ENCODE data around the gene TUBG2. TPM values are rescaled to one million over a fixed set of nuclear protein-coding genes. Genes with fewer than 3 reads are reported as not detected.
"Not testable (repeated sequence)": the region's sequence is repeated elsewhere in the genome, so short reads cannot be mapped to it uniquely, and the experiment has no call there.

Gene TUBG2
- polyA plus RNA-seq (2013, experiment 1 of 2; ENCODE audit: insufficient read length), result 23.6 TPM
- 25.3 TPM for polyA plus RNA-seq (2013, experiment 2 of 2; ENCODE audit: insufficient read length)

DNA sequence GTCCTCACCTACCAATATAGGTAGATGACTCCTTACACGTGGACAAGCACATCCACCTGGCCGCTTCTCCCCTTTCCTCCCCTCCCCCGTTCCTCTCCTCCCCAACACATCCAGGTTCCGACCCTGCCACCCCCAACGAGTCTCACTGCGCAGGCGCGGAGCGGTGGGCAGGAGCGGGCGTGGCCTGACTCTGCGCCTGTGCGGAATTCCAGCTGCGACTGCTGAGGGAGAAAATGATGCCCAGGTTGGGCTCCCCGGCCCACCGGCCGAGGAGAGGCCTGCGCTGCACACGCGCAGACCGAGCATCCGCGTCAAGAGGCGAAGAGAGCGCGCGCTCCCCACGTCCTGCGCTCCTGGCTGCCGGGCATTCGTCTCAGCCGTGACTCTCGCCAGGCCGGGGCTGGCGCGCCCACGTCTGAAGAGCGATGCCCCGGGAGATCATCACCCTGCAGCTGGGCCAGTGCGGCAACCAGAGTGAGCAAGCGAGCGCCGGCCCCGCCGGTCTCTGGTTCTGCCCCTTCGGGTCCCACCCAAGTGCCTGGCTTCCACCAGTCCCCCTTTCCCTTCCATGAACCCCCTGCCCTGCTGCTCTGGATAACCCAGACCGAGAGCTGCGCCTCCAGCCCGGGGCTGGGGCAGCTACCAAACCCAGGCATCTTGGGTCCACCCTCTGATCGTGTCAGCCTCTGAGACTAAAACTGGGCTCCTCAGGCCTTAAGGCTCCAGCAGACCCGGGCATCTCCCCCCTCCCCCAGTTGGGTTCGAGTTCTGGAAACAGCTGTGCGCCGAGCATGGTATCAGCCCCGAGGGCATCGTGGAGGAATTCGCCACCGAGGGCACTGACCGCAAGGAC is at the start of gene TUBG2:
Gene TUBG2 (plus strand): TSS at position 206 of the 853 bp plus-strand sequence. CDS start 220 bp downstream, at position 426.
- DNase-seq, result peak; percentile 91

DNA sequence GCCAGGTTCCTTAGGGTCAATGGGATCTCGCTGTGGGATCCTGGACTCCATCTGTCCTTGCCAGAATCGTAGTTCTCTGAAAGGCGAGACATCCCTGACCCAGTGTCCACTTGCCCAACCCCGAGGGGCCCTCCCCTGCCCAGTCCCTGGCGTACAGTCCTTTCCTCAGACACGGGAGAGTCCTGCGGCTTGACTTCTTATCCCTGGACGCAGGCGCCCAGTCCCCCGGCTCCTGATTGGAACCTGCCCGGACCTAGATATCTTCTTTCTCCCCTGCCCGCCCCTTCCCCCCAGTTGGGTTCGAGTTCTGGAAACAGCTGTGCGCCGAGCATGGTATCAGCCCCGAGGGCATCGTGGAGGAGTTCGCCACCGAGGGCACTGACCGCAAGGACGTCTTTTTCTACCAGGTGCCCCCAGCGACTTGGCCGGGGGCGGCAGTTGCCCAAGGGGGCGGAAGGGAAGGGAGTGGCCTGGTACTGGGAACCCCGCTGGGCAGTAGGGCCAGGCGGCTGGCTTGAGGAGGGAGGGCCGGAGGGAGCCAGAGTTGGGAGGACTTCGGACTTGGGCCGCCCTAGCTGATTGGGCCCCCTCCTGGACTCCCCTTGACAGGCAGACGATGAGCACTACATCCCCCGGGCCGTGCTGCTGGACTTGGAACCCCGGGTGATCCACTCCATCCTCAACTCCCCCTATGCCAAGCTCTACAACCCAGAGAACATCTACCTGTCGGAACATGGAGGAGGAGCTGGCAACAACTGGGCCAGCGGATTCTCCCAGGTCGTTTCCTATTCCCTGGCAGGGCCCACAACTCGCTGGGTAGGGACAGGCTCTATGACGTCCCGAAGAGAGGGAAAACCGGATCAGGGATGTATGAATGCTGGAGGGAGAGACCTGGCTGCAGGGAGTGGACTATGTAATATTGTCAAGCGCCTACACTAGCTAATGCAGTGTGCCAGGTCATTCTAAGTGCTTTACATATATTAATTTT is 49.0 kb upstream of the TUBG2 start:
- DNase-seq, result not testable (repeated sequence)

- DNase-seq, result no peak
These were observed 47.1 kb upstream of the TUBG2 start for GRCh38 chr17:42612013-42612412.

DNA sequence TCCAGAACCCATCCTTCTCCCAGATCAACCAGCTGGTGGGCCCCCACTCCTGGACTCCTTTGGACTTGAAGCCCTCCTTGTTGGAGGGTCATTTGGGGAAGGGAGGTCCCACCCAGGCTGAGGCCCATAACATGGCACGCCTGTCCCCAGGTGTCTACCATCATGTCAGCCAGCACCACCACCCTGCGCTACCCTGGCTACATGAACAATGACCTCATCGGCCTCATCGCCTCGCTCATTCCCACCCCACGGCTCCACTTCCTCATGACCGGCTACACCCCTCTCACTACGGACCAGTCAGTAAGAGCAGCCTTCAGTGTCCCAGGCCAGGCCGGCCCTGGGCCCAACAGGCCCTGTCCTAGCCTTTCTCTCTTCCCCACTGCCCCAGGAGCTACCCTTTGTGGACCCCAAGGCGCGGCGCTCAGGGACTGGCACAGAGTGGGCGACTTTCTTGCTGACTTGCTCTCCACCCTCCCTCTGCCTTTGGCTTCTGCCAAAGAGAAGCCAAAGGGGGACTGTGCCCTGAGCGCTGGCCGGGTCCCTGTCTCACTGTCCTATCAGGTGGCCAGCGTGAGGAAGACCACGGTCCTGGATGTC is 45.3 kb upstream of the TUBG2 start:
- DNase-seq, result no peak

- no peak for DNase-seq
These were observed 41.1 kb upstream of the TUBG2 start for GRCh38 chr17:42617956-42618431.

- no peak for DNase-seq
These were observed 40.5 kb upstream of the TUBG2 start for GRCh38 chr17:42618442-42619150.

DNA sequence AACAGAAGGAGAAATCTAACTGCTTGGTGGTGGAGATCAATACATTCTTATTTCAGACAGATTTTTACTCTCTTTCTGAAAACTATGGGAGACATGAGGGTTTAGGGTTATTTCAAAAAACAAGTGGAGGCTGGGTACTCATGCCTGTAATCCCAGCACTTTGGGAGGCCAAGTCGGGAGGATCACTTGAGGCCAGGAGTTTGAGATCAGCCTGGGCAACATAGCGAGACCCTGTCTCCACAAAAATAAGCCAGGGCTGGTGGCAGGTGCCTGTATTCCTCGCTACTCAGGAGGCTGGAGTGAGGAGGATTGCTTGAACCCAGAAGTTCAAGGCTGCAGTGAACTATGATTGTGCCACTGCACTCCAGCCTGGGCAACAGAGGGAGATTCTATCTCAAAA is 37.1 kb upstream of the TUBG2 start:
- DNase-seq, result not testable (repeated sequence)

- DNase-seq, result no peak
These were observed 35.8 kb upstream of the TUBG2 start for GRCh38 chr17:42623271-42623670.

- DNase-seq, result no peak
These were observed 35.1 kb upstream of the TUBG2 start for GRCh38 chr17:42623732-42624596.

- DNase-seq, result not testable (repeated sequence)
These were observed 31.9 kb upstream of the TUBG2 start for GRCh38 chr17:42627032-42627764.

DNA sequence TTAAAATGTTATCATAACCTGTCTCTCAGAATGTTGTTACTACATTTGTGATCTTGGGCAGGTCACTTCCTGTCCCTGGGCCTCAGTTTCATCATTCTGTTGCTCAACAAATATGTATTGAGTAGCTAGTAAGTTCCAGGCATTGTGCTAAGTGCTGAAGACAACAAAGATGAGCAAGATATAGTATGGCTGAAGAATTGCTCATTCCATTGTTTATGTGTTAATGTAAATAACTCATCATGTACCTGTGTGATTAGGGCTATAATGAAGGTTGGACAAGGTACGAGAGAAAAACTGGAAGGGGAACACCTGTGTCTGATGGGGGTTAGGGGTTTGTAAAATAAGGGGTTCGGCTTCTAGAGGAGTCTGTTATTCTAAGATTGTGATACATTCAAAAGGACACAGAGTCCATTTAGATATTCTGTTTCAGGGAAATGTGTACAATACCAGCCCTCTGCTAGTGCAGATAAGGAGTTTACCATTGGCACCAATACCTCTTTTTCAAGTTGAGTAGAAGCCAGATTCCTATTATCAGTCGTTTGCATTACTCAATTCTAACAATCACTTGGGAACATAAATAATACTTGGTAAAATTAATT is 29.6 kb upstream of the TUBG2 start:
- DNase-seq, result no peak

GRCh38 chr17:42632949-42633444 is 26.1 kb upstream of the TUBG2 start:
- DNase-seq, result no peak

DNA sequence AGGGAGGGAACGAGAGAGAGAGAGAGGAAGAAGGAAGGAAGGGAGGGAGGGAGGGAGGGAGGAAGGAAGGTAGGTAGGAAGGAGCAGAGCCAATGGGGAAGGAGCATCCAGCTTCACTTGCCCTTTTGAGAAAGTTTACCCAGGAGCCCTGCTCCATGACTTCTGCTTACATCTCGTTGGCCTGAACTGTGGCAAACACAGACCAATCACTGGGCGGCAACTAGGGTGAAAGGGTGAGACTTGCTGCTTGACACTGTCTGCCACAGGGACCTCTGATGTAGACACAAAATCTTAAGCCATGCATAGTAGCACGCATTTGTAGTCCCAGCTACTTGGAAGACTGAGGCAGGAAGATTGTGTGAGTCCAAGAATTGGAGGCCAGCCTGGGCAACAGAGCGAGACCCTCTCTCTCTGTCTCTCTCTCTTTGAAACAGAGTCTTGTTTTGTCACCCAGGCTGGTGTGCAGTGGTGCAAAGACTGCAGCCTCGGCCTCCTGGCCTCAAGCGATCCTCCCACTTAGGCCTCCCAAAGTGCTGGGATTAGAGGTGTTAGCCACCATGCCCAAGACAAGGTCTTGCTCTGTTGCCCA is 19.5 kb upstream of the TUBG2 start:
- DNase-seq, result no peak

GRCh38 chr17:42640121-42640520 is 19.0 kb upstream of the TUBG2 start:
- no peak for DNase-seq

- no peak for DNase-seq
These were observed 16.7 kb upstream of the TUBG2 start for GRCh38 chr17:42642336-42642735.

- DNase-seq, result no peak
These were observed 11.3 kb upstream of the TUBG2 start for GRCh38 chr17:42647778-42648177.

DNA sequence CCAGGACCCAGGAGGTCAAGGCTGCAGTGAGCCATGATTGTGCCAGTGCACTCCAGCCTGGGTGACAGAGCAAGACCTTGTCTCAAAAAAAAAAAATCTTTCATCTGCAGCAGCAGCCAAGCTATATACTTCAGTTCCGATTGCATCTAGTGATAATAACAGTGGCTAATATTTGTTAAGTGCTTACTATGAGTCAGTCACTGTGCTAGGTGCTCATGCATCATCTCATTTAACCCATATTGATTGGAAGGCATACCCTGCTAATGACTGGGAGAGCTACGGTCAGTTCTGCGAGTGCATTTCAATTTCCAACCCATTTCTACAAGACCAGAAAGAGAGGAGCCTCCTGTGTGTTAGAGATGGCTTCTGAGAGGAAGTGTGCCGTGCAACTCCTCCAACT is 7.7 kb upstream of the TUBG2 start:
- no peak for DNase-seq

DNA sequence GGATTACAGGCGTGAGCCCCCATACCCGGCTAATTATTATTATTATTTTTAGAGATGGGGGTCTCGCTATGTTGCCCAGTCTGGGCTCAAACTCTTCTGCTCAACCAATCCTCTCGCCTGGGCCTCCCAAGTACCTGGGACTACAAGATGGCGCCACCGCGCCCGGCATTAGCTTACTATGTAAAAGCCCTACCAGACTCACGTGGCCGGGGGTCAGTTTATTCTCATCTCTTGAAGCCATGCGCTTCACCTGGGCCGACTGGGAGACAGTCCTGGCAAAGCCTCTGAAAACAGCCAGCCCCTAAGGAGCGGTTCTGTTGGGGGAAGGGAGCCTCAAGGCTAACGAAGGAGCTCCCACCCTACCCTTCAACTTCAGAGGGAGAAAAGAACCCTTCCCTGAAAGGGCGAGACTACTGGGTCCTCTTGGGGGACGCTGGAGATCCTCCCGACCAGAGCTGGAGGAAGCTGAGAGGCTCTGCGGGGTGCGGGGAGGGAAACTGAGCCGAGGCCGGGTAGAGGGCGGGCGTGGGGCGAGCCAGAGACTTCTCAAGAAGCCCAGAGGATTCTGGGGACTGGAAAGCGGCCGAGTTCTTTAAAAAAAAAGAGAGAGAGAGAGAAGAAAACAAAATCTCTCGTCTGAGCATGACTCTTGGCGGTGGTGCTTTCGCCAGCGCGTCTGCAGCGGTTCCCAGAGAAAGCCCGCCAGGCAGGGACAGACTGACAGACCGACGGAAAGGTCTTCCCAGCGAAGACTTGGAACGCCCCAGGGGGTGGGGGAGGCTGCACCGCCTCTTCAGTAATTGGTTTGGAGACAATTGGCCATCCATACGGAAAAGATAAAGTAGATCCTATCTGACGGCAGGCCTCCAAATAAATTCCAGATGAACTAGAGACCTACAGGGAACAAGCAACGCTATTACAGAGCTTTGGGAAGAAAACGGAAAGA is 5.6 kb upstream of the TUBG2 start:
- peak; percentile 78 for DNase-seq

Data from fibroblast of skin of abdomen (primary cell).